Natural killer cell treated with Interleukin-12 subunit alpha and Interleukin-12 subunit beta and Interleukin-15 and Interleukin-18, amount 100 ng/mL, for 72 hours (primary cell): ENCODE measurements around the gene HMSD. TPM values are rescaled to one million over a fixed set of nuclear protein-coding genes. Genes with fewer than 3 reads are reported as not detected.

Experiments used
- ATAC-seq, 2 donors: fragments of 150-1000 bp; cut with Tn5 transposase in 1 of 2; sonication (Bioruptor Pico), chemical (Tn5 transposase) in 1 of 2; 2 replicates each; pipeline ENCODE4 v1.10.0; 2021
- DNase-seq: peaks from one replicate; pipeline ENCODE4 v3.0.0; 2022; ENCODE audit warnings: low spot score
- H3K27ac Mint-ChIP-seq, 2 donors: 1 replicate in 1 of 2; 2 replicates in 1 of 2; pipeline ENCODE4 v1.8.0; 2022; ENCODE audit warnings: mixed read lengths in 2 of 2, mild to moderate bottlenecking in 1 of 2, moderate library complexity in 1 of 2
- H3K27me3 Mint-ChIP-seq, 2 donors: 1 replicate in 1 of 2; 2 replicates in 1 of 2; pipeline ENCODE4 v1.8.0; 2022; ENCODE audit warnings: mixed read lengths in 2 of 2
- H3K36me3 Mint-ChIP-seq: one replicate; pipeline ENCODE4 v1.8.0; 2022; ENCODE audit warnings: mixed read lengths
- H3K4me1 Mint-ChIP-seq, 2 donors: 1 replicate in 1 of 2; 2 replicates in 1 of 2; pipeline ENCODE4 v1.8.0; 2022; ENCODE audit warnings: low read depth in 2 of 2, mixed read lengths in 2 of 2, mild to moderate bottlenecking in 1 of 2
- H3K4me3 Mint-ChIP-seq: one replicate; pipeline ENCODE4 v1.8.0; 2022; ENCODE audit warnings: mixed read lengths
- H3K9me3 Mint-ChIP-seq: 2 replicates; pipeline ENCODE4 v1.8.0; 2022; ENCODE audit warnings: mixed read lengths
- total RNA-seq, 2 donors: library from RNA; stranded (reverse); gene quantifications; one replicate each; pipeline ENCODE4 v1.2.3, GENCODE V29; 2022

The HMSD gene
- total RNA-seq, 2 donors from 2014 or later: 10.3 to 55.4 TPM

GRCh38 chr18:63964908-63965307, 15.8 kb downstream of the HMSD start:
- Mint-ChIP-seq H3K27me3 (peaks cover 14 to 36% of the 10 kb centered on the region in 2 donors), H3K4me1 (peaks cover 11 to 30% of the 10 kb centered on the region in 2 donors), H3K9me3 (no peaks in the 10 kb centered on the region), H3K36me3 (peaks cover 13% of the 10 kb centered on the region), H3K4me3 (no peak overlapping the region), H3K27ac (no peak overlapping the region)
- ATAC-seq (no peak), DNase-seq (no peak)

- Mint-ChIP-seq H3K9me3 (no peaks in the 10 kb centered on the region), H3K27me3 (peaks cover 14 to 38% of the 10 kb centered on the region in 2 donors), H3K36me3 (peaks cover 15% of the 10 kb centered on the region), H3K4me3 (no peak overlapping the region), H3K27ac (peak overlapping the region in 1 of 2 donors; percentile 58), H3K4me1 (peaks cover 17 to 35% of the 10 kb centered on the region in 2 donors)
- ATAC-seq (no peak), DNase-seq (no peak)
Observed at GRCh38 chr18:63965716-63966330, 16.7 kb downstream of the HMSD start.

GRCh38 chr18:63969942-63970808, 21.1 kb downstream of the HMSD start, which contains the start of gene SERPINB8:
TSS of gene SERPINB8 (plus strand) at chr18:63970081. CDS start at chr18:63978309, 8,228 bp downstream.
- H3K4me1 Mint-ChIP-seq: peaks cover 32 to 52% of the 10 kb centered on the region in 2 donors
- ATAC-seq (peak; percentile 93 to 95), DNase-seq (peak; percentile 90)
- peaks cover 15% of the 10 kb centered on the region for H3K36me3 Mint-ChIP-seq
- H3K9me3 Mint-ChIP-seq: no peaks in the 10 kb centered on the region
- peak within 1 kb of the TSS; percentile 92 for H3K4me3 Mint-ChIP-seq
- peak within 1 kb of the TSS; percentile 78 to 92 for H3K27ac Mint-ChIP-seq
- H3K27me3 Mint-ChIP-seq: peaks cover 5 to 37% of the 10 kb centered on the region in 2 donors

- peak overlapping the region; percentile 92 for H3K4me3 Mint-ChIP-seq
- no peak for DNase-seq
- H3K36me3 Mint-ChIP-seq: peaks cover 15% of the 10 kb centered on the region
- H3K27ac Mint-ChIP-seq: peak overlapping the region; percentile 78 to 92
- H3K27me3 Mint-ChIP-seq: peaks cover 5 to 37% of the 10 kb centered on the region in 2 donors
- no peak for ATAC-seq
- H3K9me3 Mint-ChIP-seq: no peaks in the 10 kb centered on the region
- H3K4me1 Mint-ChIP-seq: peaks cover 32 to 53% of the 10 kb centered on the region in 2 donors
Observed at GRCh38 chr18:63970809-63971205, 21.7 kb downstream of the HMSD start.

- Mint-ChIP-seq H3K9me3 (no peaks in the 10 kb centered on the region), H3K4me1 (peaks cover 32 to 53% of the 10 kb centered on the region in 2 donors), H3K4me3 (peak overlapping the region; percentile 92), H3K27ac (peak overlapping the region; percentile 78 to 92), H3K27me3 (peaks cover 5 to 35% of the 10 kb centered on the region in 2 donors), H3K36me3 (peaks cover 15% of the 10 kb centered on the region)
- no peak for ATAC-seq
- DNase-seq: no peak
Observed at GRCh38 chr18:63971320-63972001, 22.4 kb downstream of the HMSD start.

GRCh38 chr18:63972002-63972376, 22.9 kb downstream of the HMSD start:
- no peak for ATAC-seq
- H3K27ac Mint-ChIP-seq: peak overlapping the region in 1 of 2 donors; percentile 92
- H3K4me1 Mint-ChIP-seq: peaks cover 32 to 53% of the 10 kb centered on the region in 2 donors
- peaks cover 15% of the 10 kb centered on the region for H3K36me3 Mint-ChIP-seq
- peaks cover 5 to 31% of the 10 kb centered on the region in 2 donors for H3K27me3 Mint-ChIP-seq
- peak overlapping the region; percentile 92 for H3K4me3 Mint-ChIP-seq
- no peak for DNase-seq
- no peaks in the 10 kb centered on the region for H3K9me3 Mint-ChIP-seq

- H3K27me3 Mint-ChIP-seq: peaks cover 0 to 10% of the 10 kb centered on the region in 2 donors
- H3K9me3 Mint-ChIP-seq: no peaks in the 10 kb centered on the region
- ATAC-seq: no peak
- peaks cover 29 to 43% of the 10 kb centered on the region in 2 donors for H3K4me1 Mint-ChIP-seq
- no peak overlapping the region for H3K4me3 Mint-ChIP-seq
- peak overlapping the region in 1 of 2 donors; percentile 13 for H3K27ac Mint-ChIP-seq
- H3K36me3 Mint-ChIP-seq: peaks cover 2% of the 10 kb centered on the region
- no peak for DNase-seq
Observed at GRCh38 chr18:63974991-63975390, 25.9 kb downstream of the HMSD start.

GRCh38 chr18:63975628-63976027, 26.5 kb downstream of the HMSD start:
- Mint-ChIP-seq H3K4me3 (no peak overlapping the region), H3K9me3 (no peaks in the 10 kb centered on the region), H3K27ac (peak overlapping the region in 1 of 2 donors; percentile 13), H3K27me3 (peaks cover 0 to 10% of the 10 kb centered on the region in 2 donors), H3K4me1 (peaks cover 31 to 44% of the 10 kb centered on the region in 2 donors), H3K36me3 (no peaks in the 10 kb centered on the region)
- DNase-seq: no peak
- ATAC-seq: no peak

GRCh38 chr18:63977040-63977439, 27.9 kb downstream of the HMSD start:
- Mint-ChIP-seq H3K27ac (no peak overlapping the region), H3K4me3 (no peak overlapping the region), H3K36me3 (peaks cover 6% of the 10 kb centered on the region), H3K9me3 (no peaks in the 10 kb centered on the region), H3K27me3 (no peaks in the 10 kb centered on the region), H3K4me1 (peaks cover 24 to 42% of the 10 kb centered on the region in 2 donors)
- ATAC-seq (peak in 1 of 2 donors; percentile 61), DNase-seq (no peak)

GRCh38 chr18:63979409-63979920, 30.4 kb downstream of the HMSD start:
- peak in 1 of 2 donors; percentile 47 for ATAC-seq
- no peak for DNase-seq
- H3K9me3 Mint-ChIP-seq: no peaks in the 10 kb centered on the region
- H3K4me1 Mint-ChIP-seq: peaks cover 21 to 32% of the 10 kb centered on the region in 2 donors
- peak overlapping the region; percentile 27 for H3K4me3 Mint-ChIP-seq
- peaks cover 6% of the 10 kb centered on the region for H3K36me3 Mint-ChIP-seq
- no peaks in the 10 kb centered on the region for H3K27me3 Mint-ChIP-seq
- H3K27ac Mint-ChIP-seq: peak overlapping the region in 1 of 2 donors; percentile 4

GRCh38 chr18:63980027-63980426, 30.9 kb downstream of the HMSD start:
- Mint-ChIP-seq H3K4me3 (no peak overlapping the region), H3K27ac (no peak overlapping the region), H3K9me3 (no peaks in the 10 kb centered on the region), H3K36me3 (peaks cover 6% of the 10 kb centered on the region), H3K27me3 (no peaks in the 10 kb centered on the region), H3K4me1 (peaks cover 21 to 27% of the 10 kb centered on the region in 2 donors)
- no peak for ATAC-seq
- no peak for DNase-seq

- Mint-ChIP-seq H3K27me3 (no peaks in the 10 kb centered on the region), H3K27ac (no peak overlapping the region), H3K4me1 (peaks cover 25 to 26% of the 10 kb centered on the region in 2 donors), H3K9me3 (no peaks in the 10 kb centered on the region), H3K36me3 (peaks cover 6% of the 10 kb centered on the region), H3K4me3 (no peak overlapping the region)
- ATAC-seq: peak; percentile 10 to 43
- no peak for DNase-seq
Observed at GRCh38 chr18:63980896-63981460, 31.9 kb downstream of the HMSD start.

GRCh38 chr18:63981719-63982118, 32.6 kb downstream of the HMSD start:
- peak in 1 of 2 donors; percentile 67 for ATAC-seq
- Mint-ChIP-seq H3K27ac (no peak overlapping the region), H3K4me3 (no peak overlapping the region), H3K9me3 (no peaks in the 10 kb centered on the region), H3K36me3 (peaks cover 6% of the 10 kb centered on the region), H3K4me1 (peaks cover 25 to 26% of the 10 kb centered on the region in 2 donors), H3K27me3 (no peaks in the 10 kb centered on the region)
- no peak for DNase-seq
